HepG2 (cell line): ENCODE results near the gene RGS5.

ENCODE experiments used
- EZH2 ChIP-seq: conservative IDR thresholded peaks from 2 replicates; pipeline ENCODE4 v1.6.1; 2012; ENCODE audit warnings: mild to moderate bottlenecking, low read depth, low read length, moderate library complexity
- HDAC1 ChIP-seq: sonication (generic); formaldehyde crosslinking; IDR thresholded peaks from 2 replicates; pipeline ENCODE4 v1.5.1; 2020; ENCODE audit warnings: mild to moderate bottlenecking, missing genetic modification reagents
- MATR3 ChIP-seq: sonication (generic); formaldehyde crosslinking; IDR thresholded peaks from 2 replicates; pipeline ENCODE4 v1.4.0; 2020; ENCODE audit warnings: missing genetic modification reagents
- PHB2 ChIP-seq: fragments of 450-650 bp; IDR thresholded peaks from 2 replicates; pipeline ENCODE4 v1.6.1; 2018; ENCODE audit not compliant: partially characterized antibody
- POLR2G ChIP-seq: fragments of 200-400 bp; formaldehyde crosslinking; IDR thresholded peaks from 2 replicates; pipeline ENCODE4 v1.6.1; 2018; ENCODE audit warnings: mild to moderate bottlenecking, low read depth, low read length, moderate library complexity
- ZFP62 ChIP-seq: sonication (generic); formaldehyde crosslinking; IDR thresholded peaks from 2 replicates; pipeline ENCODE4 v1.4.0; 2020; ENCODE audit warnings: missing genetic modification reagents
- ZNF263 ChIP-seq: sonication (generic); formaldehyde crosslinking; IDR thresholded peaks from 2 replicates; pipeline ENCODE4 v1.4.0; 2020; ENCODE audit warnings: missing genetic modification reagents
- TF ChIP-seq, protein P1 (sequence below): sonication (generic); formaldehyde crosslinking; IDR thresholded peaks from 2 replicates; pipeline ENCODE4 v1.5.0; 2020; ENCODE audit warnings: mild to moderate bottlenecking, missing genetic modification reagents, moderate library complexity

DNA sequence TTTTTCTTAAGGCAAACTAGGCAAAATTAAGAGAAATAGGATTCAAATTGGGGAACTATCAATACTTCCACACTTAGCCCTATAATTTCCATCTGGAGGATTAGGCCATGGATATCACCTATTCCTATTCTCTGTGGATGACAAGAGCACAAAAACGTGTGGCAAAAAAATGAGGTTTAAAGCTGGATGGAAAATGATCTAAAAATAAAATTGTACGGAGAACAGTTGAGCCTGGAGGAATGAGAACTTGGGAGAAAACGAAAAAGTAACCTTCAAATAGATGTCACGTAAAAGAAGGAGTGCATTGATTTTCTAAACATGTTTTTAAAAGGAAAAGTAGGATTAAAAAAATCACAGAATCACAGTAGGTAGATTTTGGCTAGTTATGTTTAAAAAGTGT is 77.9 kb downstream of the RGS5 start:
- TF ChIP-seq MATR3 (CRISPR knock-in tag) (no peak), ZNF263 (CRISPR knock-in tag) (no peak), EZH2 (no peak), PHB2 (no peak), HDAC1 (CRISPR knock-in tag) (no peak), POLR2G (no peak), ZFP62 (CRISPR knock-in tag) (no peak)
- TF ChIP-seq, protein P1, sequence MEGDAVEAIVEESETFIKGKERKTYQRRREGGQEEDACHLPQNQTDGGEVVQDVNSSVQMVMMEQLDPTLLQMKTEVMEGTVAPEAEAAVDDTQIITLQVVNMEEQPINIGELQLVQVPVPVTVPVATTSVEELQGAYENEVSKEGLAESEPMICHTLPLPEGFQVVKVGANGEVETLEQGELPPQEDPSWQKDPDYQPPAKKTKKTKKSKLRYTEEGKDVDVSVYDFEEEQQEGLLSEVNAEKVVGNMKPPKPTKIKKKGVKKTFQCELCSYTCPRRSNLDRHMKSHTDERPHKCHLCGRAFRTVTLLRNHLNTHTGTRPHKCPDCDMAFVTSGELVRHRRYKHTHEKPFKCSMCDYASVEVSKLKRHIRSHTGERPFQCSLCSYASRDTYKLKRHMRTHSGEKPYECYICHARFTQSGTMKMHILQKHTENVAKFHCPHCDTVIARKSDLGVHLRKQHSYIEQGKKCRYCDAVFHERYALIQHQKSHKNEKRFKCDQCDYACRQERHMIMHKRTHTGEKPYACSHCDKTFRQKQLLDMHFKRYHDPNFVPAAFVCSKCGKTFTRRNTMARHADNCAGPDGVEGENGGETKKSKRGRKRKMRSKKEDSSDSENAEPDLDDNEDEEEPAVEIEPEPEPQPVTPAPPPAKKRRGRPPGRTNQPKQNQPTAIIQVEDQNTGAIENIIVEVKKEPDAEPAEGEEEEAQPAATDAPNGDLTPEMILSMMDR (CRISPR knock-in tag) = no peak
